T-helper 2 cell treated with Interferon-gamma antibody and Interleukin-4, amounts not matched to agents 100 ng/mL and 5 ng/mL, for 36 hours (primary cell): Measurements from ENCODE around the gene NOP56. TPM values are rescaled to one million over a fixed set of nuclear protein-coding genes. Genes with fewer than 3 reads are reported as not detected.

ENCODE experiments used
- intact Hi-C: fragments of 100-400 bp; cut with micrococcal nuclease; formaldehyde crosslinking; loops from one replicate; pipeline ENCODE4 v1.15.1; 2023
- total RNA-seq: library from RNA; stranded (reverse); gene quantifications from 2 replicates; pipeline ENCODE4 v1.2.3, GENCODE V29; 2022

NOP56 gene
- total RNA-seq, 1 donor from 2014 or later = 501 TPM

DNA sequence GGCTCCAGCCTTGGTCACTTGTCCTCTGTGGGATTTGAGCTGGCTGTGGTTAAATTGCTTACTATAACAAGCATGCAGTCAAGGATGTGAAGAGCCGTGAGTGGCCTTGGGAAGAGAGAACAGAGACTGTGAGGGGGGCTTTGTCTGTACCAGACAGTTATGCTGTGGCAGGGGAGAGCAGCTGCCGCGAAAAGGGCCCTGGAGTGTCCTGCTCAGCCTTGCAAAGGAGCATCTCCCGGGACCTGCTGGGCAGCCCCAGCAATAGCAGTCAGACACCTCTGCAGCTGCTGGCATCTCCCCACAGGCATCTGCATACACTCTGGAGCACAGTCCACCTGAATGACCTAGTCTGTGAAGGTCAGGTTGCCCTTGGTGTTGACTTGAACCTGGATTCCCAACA is 46.5 kb downstream of the NOP56 start:
- intact Hi-C loops = loop anchor here (10.0 kb wide), 1 partner anchor 176 kb away; the partner anchor contains the start of gene PTPRA

DNA sequence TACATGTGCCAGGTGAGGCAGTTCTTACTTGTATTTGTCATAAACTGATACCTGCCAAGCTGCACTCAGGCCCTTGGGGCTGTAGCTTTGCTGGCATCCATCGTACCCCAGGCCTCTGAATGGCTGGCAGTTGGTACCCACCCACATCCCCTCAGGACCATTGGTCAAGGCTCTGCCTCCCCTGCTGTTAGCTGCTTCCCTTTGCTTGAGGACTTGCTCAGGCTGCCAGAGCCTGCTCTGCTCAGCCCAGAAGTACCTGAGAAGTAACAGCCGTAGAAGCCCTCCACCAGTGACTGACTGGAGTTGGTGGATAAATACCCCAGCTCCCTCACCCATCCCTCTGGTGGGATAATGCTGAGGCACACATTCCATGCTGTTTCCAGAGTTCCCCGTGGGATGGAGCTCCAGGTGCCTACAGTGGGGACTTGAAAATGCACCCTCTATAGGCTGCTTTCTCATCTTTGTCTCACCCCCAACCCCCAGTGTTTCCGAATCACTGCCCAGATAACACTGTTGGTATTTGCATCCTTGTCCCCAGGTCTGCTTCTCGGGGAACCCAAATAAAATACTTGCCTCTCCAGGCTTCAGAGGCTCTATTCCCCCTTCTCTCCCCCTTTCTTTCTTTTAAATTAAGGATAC is 47.5 kb downstream of the NOP56 start:
- intact Hi-C loops = loop anchor here (10.0 kb wide), 1 partner anchor 175 kb away; the partner anchor contains the start of gene PTPRA

DNA sequence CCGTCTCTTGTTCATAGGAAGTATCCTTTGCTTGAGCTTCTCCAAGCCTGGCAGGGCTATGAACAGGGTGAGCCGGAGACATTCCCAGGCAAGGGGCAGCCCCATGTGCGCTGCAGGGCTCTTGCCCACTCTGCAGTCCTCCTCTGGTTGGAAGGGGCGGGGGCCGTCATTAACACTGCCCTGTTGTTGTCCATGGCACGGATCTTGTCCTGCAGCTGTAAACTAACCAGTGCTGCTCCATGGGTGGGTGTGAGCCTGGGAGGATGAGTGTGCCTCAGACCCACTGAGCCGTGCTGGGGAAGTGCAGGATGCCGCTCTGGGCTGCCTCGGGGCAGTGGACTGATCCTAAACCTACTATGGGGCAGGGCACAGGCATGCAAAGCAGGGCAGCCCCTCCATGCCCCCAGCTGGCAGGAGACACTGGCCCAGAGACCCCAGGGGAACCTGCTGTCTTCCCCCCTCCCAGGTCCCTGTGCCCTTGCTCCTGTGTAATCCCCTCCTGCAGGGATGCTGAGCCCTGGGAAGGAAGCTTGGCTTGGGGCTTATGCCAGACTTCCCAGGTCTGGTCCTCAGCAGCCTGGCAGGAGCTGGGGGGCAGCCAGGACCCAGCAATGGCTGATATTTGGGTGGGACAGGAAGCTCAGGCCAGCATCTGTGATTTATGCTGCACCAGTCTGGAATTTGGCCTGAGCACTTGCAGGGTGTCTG is 48.6 kb downstream of the NOP56 start:
- intact Hi-C loops = no loop called here

DNA sequence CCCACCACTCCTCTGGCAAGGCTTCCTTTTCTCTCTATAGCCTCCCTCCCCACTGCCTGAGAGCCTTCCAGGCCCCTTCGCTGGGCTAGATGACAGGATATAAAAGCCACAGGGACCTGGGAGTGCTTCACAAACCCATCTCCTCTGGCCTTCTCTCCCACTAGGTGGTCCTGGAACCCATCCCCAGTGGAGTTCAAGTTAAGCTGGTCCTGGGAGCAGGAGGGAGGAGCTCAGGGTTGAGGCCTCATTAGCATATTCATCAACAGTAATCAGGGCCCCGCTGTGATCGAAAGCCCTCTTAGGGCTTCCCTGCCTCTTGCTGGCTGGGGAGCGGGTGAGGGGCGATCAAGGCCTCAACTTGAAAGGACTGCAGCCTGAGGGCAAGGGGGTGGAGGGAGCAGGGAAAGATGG is 49.2 kb downstream of the NOP56 start:
- intact Hi-C loops = no loop called here

DNA sequence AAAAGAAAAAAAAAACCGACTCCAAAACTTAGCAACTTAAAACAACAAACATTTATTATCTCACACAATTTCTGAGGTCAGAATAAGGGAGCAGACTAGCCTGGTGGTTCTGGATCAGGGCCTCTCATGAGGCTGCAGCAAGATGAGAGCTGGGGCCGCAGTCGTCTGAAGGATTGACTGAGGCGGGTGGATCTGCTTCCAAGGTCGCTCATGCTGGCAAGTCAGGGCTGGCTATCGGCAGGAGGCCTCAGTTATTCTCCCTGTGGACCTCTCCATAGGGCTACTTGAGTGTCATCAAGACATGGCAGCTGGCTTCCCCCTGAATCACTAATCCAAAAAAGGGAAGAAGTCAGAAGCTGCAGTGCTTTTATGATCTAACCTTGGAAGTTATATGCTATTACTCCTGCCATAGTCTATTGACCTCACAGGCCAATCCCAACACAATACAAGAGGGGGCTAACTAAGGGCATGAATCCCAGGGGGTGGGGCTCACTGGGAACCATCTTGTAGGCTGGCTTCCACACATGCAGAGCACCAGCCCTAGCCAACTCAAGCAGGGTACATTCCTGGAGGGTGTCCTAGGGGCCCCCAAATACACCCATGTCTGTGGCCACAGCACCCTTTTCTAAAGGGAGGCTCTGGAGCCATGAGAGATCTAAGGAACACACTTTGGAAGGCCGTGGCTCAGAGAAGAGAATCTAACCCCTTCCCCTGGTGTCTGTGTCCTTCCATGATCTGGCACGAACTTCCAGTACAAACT is 51.5 kb downstream of the NOP56 start:
- intact Hi-C loops = no loop called here

DNA sequence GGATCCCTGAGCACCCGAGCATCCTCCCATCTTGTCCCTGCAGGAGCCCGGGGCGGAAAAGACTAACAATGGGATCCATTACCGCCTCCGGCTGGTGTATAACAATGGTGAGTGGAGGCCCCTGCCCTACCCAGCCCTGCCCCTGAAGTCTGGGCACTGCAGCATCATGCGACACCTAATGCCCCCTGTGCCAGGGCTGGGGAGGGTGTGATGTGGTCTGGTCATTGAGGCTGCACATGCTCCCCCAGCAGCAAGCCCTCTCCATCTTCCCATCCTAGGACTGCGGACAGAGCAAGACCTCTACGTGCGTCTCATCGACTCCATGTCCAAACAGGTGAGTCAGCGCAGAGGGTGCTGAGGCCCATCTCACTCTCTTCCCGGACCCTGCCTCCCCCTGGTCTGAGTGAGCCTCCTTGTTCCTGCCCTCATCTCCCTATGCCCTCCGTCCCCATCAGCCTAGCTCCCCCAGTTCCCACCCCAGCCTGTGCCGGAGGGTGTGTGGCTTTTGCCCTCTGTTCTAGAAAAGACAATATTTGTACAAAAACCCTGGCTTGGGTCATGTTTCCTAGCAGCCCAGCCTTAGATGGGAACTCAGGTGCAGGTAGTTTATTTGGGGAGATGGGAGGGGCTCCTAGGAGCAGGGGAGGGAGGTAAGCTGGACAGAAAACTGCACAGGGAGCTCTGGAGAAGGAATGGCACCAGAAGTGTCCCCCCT is 53.7 kb downstream of the NOP56 start:
- intact Hi-C loops = no loop called here

DNA sequence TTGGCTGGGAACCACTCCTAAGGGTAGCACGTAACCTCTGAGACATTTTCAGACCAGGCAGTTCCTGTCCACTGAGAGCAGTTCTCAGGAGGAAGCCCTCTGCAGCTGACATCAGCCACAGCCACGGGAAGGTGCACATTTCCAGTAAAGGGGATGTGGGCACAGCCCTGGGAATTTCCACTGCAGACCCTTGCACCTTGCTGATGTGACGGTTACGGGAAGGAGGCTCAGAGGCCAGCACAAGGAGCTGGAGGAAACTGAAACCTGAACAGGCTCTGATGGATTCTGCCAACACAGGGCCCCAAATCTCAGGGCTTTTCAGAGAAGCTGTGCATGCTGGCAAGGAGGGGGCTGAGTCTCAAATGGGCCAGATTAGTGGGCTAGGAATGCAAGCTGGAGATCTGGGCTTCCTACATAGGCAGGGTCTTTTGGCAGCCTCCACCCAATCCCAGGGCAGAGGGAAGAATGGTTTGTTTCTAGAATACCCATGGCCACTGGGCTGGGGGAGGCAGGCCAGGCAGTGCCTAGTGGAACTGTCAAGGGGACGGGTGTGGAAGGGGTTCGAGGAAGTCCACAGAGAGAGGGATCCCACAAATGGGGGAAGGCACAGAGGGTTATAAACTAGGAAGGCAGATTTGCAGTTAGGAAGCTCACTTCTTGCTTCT is 54.4 kb downstream of the NOP56 start:
- intact Hi-C loops = no loop called here

DNA sequence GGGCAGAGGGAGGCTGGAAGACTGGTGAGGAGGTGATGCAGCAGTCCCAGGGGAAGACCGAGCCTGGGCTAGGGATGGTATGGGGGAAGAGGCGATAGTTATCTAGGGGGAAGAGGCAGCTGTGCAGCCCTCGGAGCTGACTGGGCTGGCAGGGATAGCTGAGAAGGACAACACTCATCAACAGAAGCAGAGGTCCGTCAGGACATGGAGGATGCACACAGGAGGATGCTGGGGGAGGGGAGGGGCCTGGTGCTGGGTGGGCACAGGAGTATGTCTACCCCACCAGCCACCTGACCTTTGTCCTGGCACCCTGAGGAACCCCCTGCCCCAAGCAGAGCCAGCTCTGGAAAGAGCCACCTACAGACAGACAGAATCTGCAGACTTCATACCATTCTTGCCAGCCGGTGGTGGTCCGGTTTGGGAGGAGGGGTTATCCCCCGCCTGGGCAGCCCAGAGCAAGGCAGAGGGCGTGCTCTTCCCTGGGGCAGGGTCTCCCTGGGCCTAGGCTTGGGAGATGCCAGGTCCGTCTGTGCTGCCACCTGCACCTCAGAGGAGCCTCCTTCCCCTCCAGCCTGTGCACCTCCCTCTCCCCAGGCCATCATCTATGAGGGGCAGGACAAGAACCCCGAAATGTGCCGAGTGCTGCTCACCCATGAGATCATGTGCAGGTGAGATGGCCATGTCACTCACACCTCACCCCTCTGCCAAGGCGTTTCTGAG is 55.1 kb downstream of the NOP56 start:
- intact Hi-C loops = no loop called here

Other genes starting within 250 kb of the NOP56 start
- 372 and 377 TPM in 2 replicates for gene SNRPB, start 181.8 kb upstream of the NOP56 start, total RNA-seq
- 14.4 and 14.9 TPM in 2 replicates for gene ZNF343, start 143.7 kb upstream of the NOP56 start, total RNA-seq
- not detected in 2 replicates for gene TMC2, start 116.1 kb upstream of the NOP56 start, total RNA-seq
- gene IDH3B, start 11.6 kb downstream of the NOP56 start, total RNA-seq = 105 and 109 TPM in 2 replicates
- 3.3 and 3.7 TPM in 2 replicates for gene EBF4, start 40.1 kb downstream of the NOP56 start, total RNA-seq
- gene CPXM1, start 148.0 kb downstream of the NOP56 start, total RNA-seq = 0.39 and 0.45 TPM in 2 replicates
- gene C20orf141, start 162.4 kb downstream of the NOP56 start, total RNA-seq = not detected in 2 replicates
- not detected in 2 replicates for gene TMEM239, start 163.7 kb downstream of the NOP56 start, total RNA-seq
- 22.0 and 23.4 TPM in 2 replicates for gene PCED1A, start 188.0 kb downstream of the NOP56 start, total RNA-seq
- gene VPS16, start 188.1 kb downstream of the NOP56 start, total RNA-seq = 47.4 and 50.5 TPM in 2 replicates
- gene PTPRA, start 220.8 kb downstream of the NOP56 start, total RNA-seq = 65.4 and 70.2 TPM in 2 replicates